C4-2B (cell line): ENCODE data around the gene DEPDC4.

Source experiments
- CTCF ChIP-seq: fragments of 450-650 bp; conservative IDR thresholded peaks from 2 replicates; pipeline ENCODE4 v1.5.1; 2017; ENCODE audit warnings: mild to moderate bottlenecking
- ZFX ChIP-seq: fragments of 450-650 bp; IDR thresholded peaks from 2 replicates; pipeline ENCODE4 v1.6.1; 2017

- TF ChIP-seq CTCF (no peak), ZFX (no peak)
Observed at GRCh38 chr12:100211698-100212097, 55.2 kb downstream of the DEPDC4 start.
